HG03039 (cell line): Measurements from ENCODE around the gene SPPL2A.
"Not testable (repeated sequence)": the region's sequence is repeated elsewhere in the genome, so short reads cannot be mapped to it uniquely, and the experiment has no call there.

Source experiments
- ATAC-seq: cut with Tn5 transposase; IDR thresholded peaks from one replicate; pipeline ENCODE4 v1.9.1; 2021; ENCODE audit warnings: mild to moderate bottlenecking, moderate library complexity; ENCODE audit not compliant: unreplicated experiment

Gene SPPL2A

GRCh38 chr15:50765195-50765967 lies at the start of gene SPPL2A:
TSS of gene SPPL2A (minus strand) at chr15:50765706. CDS start at chr15:50765533, 173 bp downstream.
- ATAC-seq, result peak; percentile 86

GRCh38 chr15:50814634-50815033 lies 49.1 kb upstream of the SPPL2A start:
- no peak for ATAC-seq

- no peak for ATAC-seq
Measured at GRCh38 chr15:50813865-50814264, 48.4 kb upstream of the SPPL2A start.

- no peak for ATAC-seq
Measured at GRCh38 chr15:50813089-50813488, 47.6 kb upstream of the SPPL2A start.

- not testable (repeated sequence) for ATAC-seq
Measured at GRCh38 chr15:50812181-50812506, 46.6 kb upstream of the SPPL2A start.

- ATAC-seq, result not testable (repeated sequence)
Measured at GRCh38 chr15:50811461-50812180, 46.1 kb upstream of the SPPL2A start.

GRCh38 chr15:50810128-50810527 lies 44.6 kb upstream of the SPPL2A start:
- ATAC-seq, result no peak

- no peak for ATAC-seq
Measured at GRCh38 chr15:50808728-50809127, 43.2 kb upstream of the SPPL2A start.

- no peak for ATAC-seq
Measured at GRCh38 chr15:50803479-50804180, 38.1 kb upstream of the SPPL2A start.

- no peak for ATAC-seq
Measured at GRCh38 chr15:50800715-50801114, 35.2 kb upstream of the SPPL2A start.

GRCh38 chr15:50798684-50799083 lies 33.2 kb upstream of the SPPL2A start:
- ATAC-seq, result no peak

- ATAC-seq, result no peak
Measured at GRCh38 chr15:50797926-50798325, 32.4 kb upstream of the SPPL2A start.

- ATAC-seq, result no peak
Measured at GRCh38 chr15:50791486-50791885, 26.0 kb upstream of the SPPL2A start.

GRCh38 chr15:50790778-50791453 lies 25.4 kb upstream of the SPPL2A start:
- no peak for ATAC-seq

- ATAC-seq, result no peak
Measured at GRCh38 chr15:50786871-50787270, 21.4 kb upstream of the SPPL2A start.

GRCh38 chr15:50786438-50786837 lies 20.9 kb upstream of the SPPL2A start:
- no peak for ATAC-seq

- no peak for ATAC-seq
Measured at GRCh38 chr15:50783895-50784294, 18.4 kb upstream of the SPPL2A start.

GRCh38 chr15:50783411-50783810 lies 17.9 kb upstream of the SPPL2A start:
- ATAC-seq, result no peak

- no peak for ATAC-seq
Measured at GRCh38 chr15:50778086-50778485, 12.6 kb upstream of the SPPL2A start.

- no peak for ATAC-seq
Measured at GRCh38 chr15:50777042-50777441, 11.5 kb upstream of the SPPL2A start.

GRCh38 chr15:50774450-50774849 lies 8.9 kb upstream of the SPPL2A start:
- ATAC-seq, result no peak
